Progenitor cell of endocrine pancreas (in vitro differentiated cells): ENCODE measurements around the gene C4BPA. TPM values are rescaled to one million over a fixed set of nuclear protein-coding genes. Genes with fewer than 3 reads are reported as not detected.

ENCODE experiments used
- DNase-seq: peaks from one replicate; pipeline ENCODE4 v3.0.0; 2021; ENCODE audit warnings: low spot score; ENCODE audit not compliant: unreplicated experiment
- H3K27ac Mint-ChIP-seq: 2 replicates; pipeline ENCODE4 v1.8.0; 2021; ENCODE audit warnings: mild to moderate bottlenecking, moderate library complexity, mixed read lengths
- H3K27me3 Mint-ChIP-seq: 2 replicates; pipeline ENCODE4 v1.8.0; 2021; ENCODE audit warnings: mixed read lengths
- H3K36me3 Mint-ChIP-seq: 2 replicates; pipeline ENCODE4 v1.8.0; 2022; ENCODE audit warnings: mixed read lengths; ENCODE audit not compliant: insufficient read depth
- H3K4me1 Mint-ChIP-seq: 2 replicates; pipeline ENCODE4 v1.8.0; 2021; ENCODE audit warnings: low read depth, mixed read lengths
- H3K4me3 Mint-ChIP-seq: 2 replicates; pipeline ENCODE4 v1.8.0; 2021; ENCODE audit warnings: low read depth, mild to moderate bottlenecking, moderate library complexity, mixed read lengths
- H3K9me3 Mint-ChIP-seq: 2 replicates; pipeline ENCODE4 v1.8.0; 2021; ENCODE audit warnings: low read depth, mixed read lengths
- total RNA-seq: library from RNA; stranded (reverse); gene quantifications from 2 replicates; pipeline ENCODE4 v1.2.1, GENCODE V29; 2021
- TF ChIP-seq, protein P1 (sequence below): fragments of 200-600 bp; sonication (generic); IDR thresholded peaks from one replicate; pipeline ENCODE4 v1.5.0; 2021; ENCODE audit warnings: antibody characterized with exemption, mild to moderate bottlenecking; ENCODE audit not compliant: unreplicated experiment

The C4BPA gene
- total RNA-seq, 1 donor from 2014 or later, result not detected

- TF ChIP-seq, protein P1, sequence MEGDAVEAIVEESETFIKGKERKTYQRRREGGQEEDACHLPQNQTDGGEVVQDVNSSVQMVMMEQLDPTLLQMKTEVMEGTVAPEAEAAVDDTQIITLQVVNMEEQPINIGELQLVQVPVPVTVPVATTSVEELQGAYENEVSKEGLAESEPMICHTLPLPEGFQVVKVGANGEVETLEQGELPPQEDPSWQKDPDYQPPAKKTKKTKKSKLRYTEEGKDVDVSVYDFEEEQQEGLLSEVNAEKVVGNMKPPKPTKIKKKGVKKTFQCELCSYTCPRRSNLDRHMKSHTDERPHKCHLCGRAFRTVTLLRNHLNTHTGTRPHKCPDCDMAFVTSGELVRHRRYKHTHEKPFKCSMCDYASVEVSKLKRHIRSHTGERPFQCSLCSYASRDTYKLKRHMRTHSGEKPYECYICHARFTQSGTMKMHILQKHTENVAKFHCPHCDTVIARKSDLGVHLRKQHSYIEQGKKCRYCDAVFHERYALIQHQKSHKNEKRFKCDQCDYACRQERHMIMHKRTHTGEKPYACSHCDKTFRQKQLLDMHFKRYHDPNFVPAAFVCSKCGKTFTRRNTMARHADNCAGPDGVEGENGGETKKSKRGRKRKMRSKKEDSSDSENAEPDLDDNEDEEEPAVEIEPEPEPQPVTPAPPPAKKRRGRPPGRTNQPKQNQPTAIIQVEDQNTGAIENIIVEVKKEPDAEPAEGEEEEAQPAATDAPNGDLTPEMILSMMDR, result no peak
- Mint-ChIP-seq H3K27me3 (no peaks in the 10 kb centered on the region), H3K27ac (no peak overlapping the region), H3K36me3 (peaks cover 2% of the 10 kb centered on the region), H3K4me3 (no peak overlapping the region), H3K4me1 (no peaks in the 10 kb centered on the region), H3K9me3 (peaks cover 3% of the 10 kb centered on the region)
- DNase-seq, result no peak
Measured at GRCh38 chr1:207151920-207152319, 47.9 kb downstream of the C4BPA start.

GRCh38 chr1:207152792-207153468 is 48.9 kb downstream of the C4BPA start:
- H3K4me3 Mint-ChIP-seq, result no peak overlapping the region
- DNase-seq, result no peak
- H3K36me3 Mint-ChIP-seq, result peaks cover 2% of the 10 kb centered on the region
- TF ChIP-seq, protein P1, result no peak
- H3K27ac Mint-ChIP-seq, result no peak overlapping the region
- H3K9me3 Mint-ChIP-seq, result peaks cover 3% of the 10 kb centered on the region
- H3K4me1 Mint-ChIP-seq, result no peaks in the 10 kb centered on the region
- H3K27me3 Mint-ChIP-seq, result no peaks in the 10 kb centered on the region

GRCh38 chr1:207155028-207155427 is 51.0 kb downstream of the C4BPA start:
- H3K36me3 Mint-ChIP-seq, result peaks cover 2% of the 10 kb centered on the region
- no peak for DNase-seq
- H3K27ac Mint-ChIP-seq, result no peak overlapping the region
- no peaks in the 10 kb centered on the region for H3K27me3 Mint-ChIP-seq
- peaks cover 3% of the 10 kb centered on the region for H3K9me3 Mint-ChIP-seq
- no peaks in the 10 kb centered on the region for H3K4me1 Mint-ChIP-seq
- TF ChIP-seq, protein P1, result no peak
- no peak overlapping the region for H3K4me3 Mint-ChIP-seq

DNA sequence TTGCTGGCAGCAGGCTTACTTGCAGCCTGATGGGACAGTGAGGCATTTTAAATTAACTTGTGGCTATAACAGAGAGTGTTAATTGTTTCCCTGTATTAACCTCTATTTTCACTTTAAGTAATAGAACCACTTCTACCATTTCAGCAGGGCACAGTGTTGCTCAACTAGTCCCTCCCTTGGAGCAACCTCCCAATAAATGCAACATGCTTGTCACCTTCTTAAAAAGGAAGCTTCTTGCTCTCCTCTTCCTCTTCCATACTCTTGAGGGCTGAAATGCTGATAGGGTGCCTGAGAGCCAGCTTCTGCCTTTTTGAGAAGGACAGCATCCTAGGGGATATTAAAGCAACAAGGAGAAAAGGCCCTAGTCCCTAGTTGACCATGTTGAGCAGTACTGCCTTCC is 52.1 kb downstream of the C4BPA start:
- no peak for DNase-seq
- H3K27ac Mint-ChIP-seq, result no peak overlapping the region
- no peaks in the 10 kb centered on the region for H3K4me1 Mint-ChIP-seq
- H3K4me3 Mint-ChIP-seq, result no peak overlapping the region
- no peaks in the 10 kb centered on the region for H3K27me3 Mint-ChIP-seq
- H3K9me3 Mint-ChIP-seq, result peaks cover 3% of the 10 kb centered on the region
- TF ChIP-seq, protein P1, result no peak
- H3K36me3 Mint-ChIP-seq, result peaks cover 2% of the 10 kb centered on the region

- DNase-seq, result no peak
- H3K4me1 Mint-ChIP-seq, result no peaks in the 10 kb centered on the region
- no peaks in the 10 kb centered on the region for H3K27me3 Mint-ChIP-seq
- TF ChIP-seq, protein P1, result no peak
- H3K27ac Mint-ChIP-seq, result no peak overlapping the region
- no peak overlapping the region for H3K4me3 Mint-ChIP-seq
- no peaks in the 10 kb centered on the region for H3K36me3 Mint-ChIP-seq
- H3K9me3 Mint-ChIP-seq, result no peaks in the 10 kb centered on the region
Measured at GRCh38 chr1:207156826-207157225, 52.8 kb downstream of the C4BPA start.
